ENCODE measurements around the gene STX11.

Gene STX11

DNA sequence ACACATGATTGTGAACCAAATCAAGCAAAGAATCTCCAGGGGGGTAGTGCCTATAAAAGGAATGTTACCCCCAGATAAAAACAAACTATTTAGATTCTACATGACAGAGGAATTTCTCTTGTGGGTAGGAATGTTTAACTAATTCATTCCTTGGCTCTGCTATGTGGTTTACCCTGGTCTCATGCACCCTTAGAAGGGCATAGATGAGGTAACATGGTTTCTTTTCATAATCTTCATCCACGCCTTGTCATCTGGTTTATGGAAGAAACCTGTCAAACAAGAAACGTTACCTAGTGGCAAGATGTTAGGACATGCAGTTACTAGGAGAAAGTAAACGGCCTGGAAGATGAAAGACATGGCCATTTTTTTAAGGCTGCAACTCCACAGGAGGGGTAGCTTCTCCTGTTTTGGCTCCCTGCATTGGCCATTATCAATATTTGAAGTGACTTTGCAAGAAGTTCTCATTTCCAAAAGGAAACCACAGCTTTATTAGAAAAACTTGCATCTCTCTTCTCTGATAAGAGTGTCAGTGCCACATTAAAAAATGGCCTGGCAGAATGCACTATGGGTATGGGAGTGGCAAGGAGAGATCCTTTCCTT, 45.5 kb downstream of the STX11 start:
- no peak overlapping the region for H3K4me3 ChIP-seq (replicated peaks in 1 of 2; ENCODE audit: low read depth in 2 of 2, low read length in 2 of 2)
- TF ChIP-seq, protein P1, sequence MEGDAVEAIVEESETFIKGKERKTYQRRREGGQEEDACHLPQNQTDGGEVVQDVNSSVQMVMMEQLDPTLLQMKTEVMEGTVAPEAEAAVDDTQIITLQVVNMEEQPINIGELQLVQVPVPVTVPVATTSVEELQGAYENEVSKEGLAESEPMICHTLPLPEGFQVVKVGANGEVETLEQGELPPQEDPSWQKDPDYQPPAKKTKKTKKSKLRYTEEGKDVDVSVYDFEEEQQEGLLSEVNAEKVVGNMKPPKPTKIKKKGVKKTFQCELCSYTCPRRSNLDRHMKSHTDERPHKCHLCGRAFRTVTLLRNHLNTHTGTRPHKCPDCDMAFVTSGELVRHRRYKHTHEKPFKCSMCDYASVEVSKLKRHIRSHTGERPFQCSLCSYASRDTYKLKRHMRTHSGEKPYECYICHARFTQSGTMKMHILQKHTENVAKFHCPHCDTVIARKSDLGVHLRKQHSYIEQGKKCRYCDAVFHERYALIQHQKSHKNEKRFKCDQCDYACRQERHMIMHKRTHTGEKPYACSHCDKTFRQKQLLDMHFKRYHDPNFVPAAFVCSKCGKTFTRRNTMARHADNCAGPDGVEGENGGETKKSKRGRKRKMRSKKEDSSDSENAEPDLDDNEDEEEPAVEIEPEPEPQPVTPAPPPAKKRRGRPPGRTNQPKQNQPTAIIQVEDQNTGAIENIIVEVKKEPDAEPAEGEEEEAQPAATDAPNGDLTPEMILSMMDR (IDR thresholded peaks at IDR 0.05; ENCODE audit: low read depth, low read length): no peak
- DNase-seq (ENCODE audit: low read depth in 2 of 2): peak in 1 of 2 donors; percentile 33

DNA sequence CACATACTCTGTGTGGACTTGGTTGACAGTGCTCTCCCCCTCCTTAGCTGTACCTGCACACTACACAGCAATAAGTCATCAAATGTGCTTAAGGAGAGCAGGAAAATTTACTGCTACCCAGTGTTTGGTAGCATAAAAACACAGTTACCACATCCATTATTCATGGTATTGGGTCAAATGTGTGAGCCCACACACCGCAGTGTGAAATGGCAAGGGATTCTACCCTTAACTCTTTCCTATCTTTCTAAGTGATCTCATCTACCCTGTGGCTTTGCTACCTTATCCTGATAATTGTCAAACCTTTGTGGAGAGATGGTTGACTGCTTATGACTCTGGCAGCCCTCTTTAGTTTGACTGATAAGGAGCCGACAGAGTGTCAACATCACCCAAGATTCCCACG, 47.6 kb downstream of the STX11 start:
- no peak for DNase-seq (ENCODE audit: low read depth in 2 of 2)

DNA sequence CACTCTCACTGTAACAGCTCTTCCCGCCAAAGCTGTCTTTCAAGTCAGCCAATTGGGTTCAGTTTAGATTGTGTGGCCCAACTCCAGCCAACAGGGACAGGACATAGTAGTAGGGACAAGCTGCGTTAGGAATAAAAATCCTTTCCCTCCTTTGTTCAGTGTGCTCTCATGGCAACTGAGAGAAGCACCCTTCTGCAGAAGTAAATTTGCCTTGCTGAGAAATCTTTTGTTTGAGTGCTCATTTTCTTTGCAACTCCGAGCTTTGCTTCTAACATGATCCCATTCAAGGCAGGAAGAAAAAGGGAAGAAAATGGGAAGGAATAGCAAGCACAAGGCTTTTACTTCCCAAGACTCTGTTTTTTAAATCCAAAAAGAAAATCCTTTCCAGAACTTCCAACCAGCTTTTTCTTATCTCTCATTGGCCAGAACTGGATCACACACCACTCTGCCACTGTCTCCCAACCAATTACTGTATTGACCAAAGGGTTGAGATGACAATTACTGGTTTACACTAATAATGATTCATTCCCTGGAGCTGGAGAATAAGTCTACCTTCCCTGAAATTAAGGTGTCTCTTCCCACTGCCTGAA, 52.7 kb downstream of the STX11 start:
- no peak for DNase-seq (ENCODE audit: low read depth in 2 of 2)
- TF ChIP-seq, protein P1 (IDR thresholded peaks at IDR 0.05; ENCODE audit: low read depth, low read length): no peak
- H3K4me3 ChIP-seq (replicated peaks in 1 of 2; ENCODE audit: low read depth in 2 of 2, low read length in 2 of 2): no peak overlapping the region

More for the DNA sequence above, 47.6 kb downstream of the STX11 start:
- TF ChIP-seq, protein P1 (IDR thresholded peaks at IDR 0.05; ENCODE audit: low read depth, low read length): no peak
- no peak overlapping the region for H3K4me3 ChIP-seq (replicated peaks in 1 of 2; ENCODE audit: low read depth in 2 of 2, low read length in 2 of 2)

DNA sequence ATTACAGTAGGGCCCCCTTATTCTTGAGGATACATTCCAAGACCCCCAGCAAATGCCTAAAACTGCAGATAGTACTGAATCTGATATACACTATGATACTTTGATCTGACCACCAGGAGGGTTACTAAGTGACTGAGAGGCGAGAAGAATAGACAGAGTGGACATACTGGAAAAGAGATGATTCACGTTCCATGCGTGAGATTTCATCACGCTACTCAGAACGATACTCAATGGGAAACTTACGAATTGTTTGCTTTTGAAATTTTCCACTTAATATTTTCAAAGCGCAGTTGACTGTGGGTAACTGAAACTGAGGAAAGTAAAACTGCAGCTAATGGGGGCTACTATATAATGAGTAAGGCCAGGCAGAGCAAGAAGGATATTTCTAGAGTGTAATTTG, 60.8 kb downstream of the STX11 start:
- TF ChIP-seq, protein P1 (IDR thresholded peaks at IDR 0.05; ENCODE audit: low read depth, low read length): no peak
- H3K4me3 ChIP-seq (replicated peaks in 1 of 2; ENCODE audit: low read depth in 2 of 2, low read length in 2 of 2): no peak overlapping the region

DNA sequence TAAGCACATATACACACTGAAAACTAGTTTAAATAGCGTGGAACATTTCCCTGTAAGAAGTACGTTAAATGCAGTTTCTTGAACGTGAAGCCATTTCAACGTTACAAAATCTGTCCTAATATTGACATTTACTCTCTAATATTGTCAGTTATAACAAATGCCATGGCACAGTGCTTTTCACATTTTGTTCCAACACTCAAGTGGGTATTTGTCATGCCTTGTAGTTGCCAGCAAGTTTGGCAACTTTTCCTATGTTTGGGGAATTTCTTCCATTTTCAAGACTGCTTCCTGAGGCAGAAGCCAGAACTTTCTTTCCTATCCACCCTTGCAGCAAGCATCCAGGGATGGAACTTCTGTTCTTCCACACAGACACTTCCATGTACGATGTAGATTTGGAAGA, 63.0 kb downstream of the STX11 start:
- no peak for DNase-seq (ENCODE audit: low read depth in 2 of 2)
- TF ChIP-seq, protein P1 (IDR thresholded peaks at IDR 0.05; ENCODE audit: low read depth, low read length): no peak
- H3K4me3 ChIP-seq (replicated peaks in 1 of 2; ENCODE audit: low read depth in 2 of 2, low read length in 2 of 2): no peak overlapping the region

More for the DNA sequence above, 60.8 kb downstream of the STX11 start:
- DNase-seq (ENCODE audit: low read depth in 2 of 2): no peak

DNA sequence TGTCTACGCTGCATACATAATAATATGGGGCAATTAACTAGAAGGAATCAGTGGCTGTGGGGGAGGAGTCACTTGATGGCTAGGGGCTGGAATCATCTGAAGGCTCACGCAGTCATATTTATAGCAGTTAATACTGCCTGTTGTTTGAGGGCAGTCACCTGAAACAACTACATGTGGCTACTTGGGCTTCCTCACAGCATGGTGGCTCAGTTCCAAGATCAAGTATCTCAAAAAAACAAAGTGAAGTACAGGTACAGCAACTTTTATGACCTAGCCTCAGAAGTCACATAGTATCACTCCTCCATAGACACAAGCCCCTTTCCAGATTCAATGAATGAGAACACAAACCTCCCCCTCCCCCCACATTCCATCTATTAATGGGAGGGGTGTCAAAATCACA, 63.7 kb downstream of the STX11 start:
- TF ChIP-seq, protein P1 (IDR thresholded peaks at IDR 0.05; ENCODE audit: low read depth, low read length): no peak
- DNase-seq (ENCODE audit: low read depth in 2 of 2): no peak
- no peak overlapping the region for H3K4me3 ChIP-seq (replicated peaks in 1 of 2; ENCODE audit: low read depth in 2 of 2, low read length in 2 of 2)

All from cardiac fibroblast (primary cell).